Brain microvascular endothelial cell (primary cell): ENCODE data around the gene PTPN12.

Source experiments
- DNase-seq: peaks from one replicate; pipeline ENCODE4 v3.0.0-alpha.2; 2020
- H3K27ac ChIP-seq: fragments of 250-450 bp; sonication (Bioruptor Pico); 2 replicates; pipeline ENCODE4 v1.5.1; 2020; ENCODE audit warnings: mild to moderate bottlenecking, moderate library complexity
- H3K27me3 ChIP-seq: fragments of 250-450 bp; sonication (Bioruptor Pico); replicated peaks from 2 replicates; pipeline ENCODE4 v1.5.1; 2020; ENCODE audit warnings: mild to moderate bottlenecking
- H3K36me3 ChIP-seq: fragments of 250-450 bp; sonication (Bioruptor Pico); replicated peaks from 2 replicates; pipeline ENCODE4 v1.5.1; 2020; ENCODE audit warnings: mild to moderate bottlenecking
- H3K4me3 ChIP-seq: 2 replicates; pipeline ENCODE4 v1.5.1; 2011; ENCODE audit warnings: low read depth, mild to moderate bottlenecking, control low read depth, low read length, moderate library complexity
- CTCF ChIP-seq: IDR thresholded peaks from 2 replicates; pipeline ENCODE4 v1.5.1; 2011; ENCODE audit warnings: low read depth, mild to moderate bottlenecking, moderate library complexity, low read length, control low read depth, inconsistent platforms; ENCODE audit errors: missing control alignments
- in situ Hi-C: cut with HindIII; loops from 2 replicates; pipeline ENCODE4 v1.10.0; 2017; ENCODE audit warnings: low sequenced_read_pairs, low pct_ligation_motif_present

Gene PTPN12

GRCh38 chr7:77684030-77684429 is 146.9 kb downstream of the PTPN12 start:
- in situ Hi-C loops, result no loop called here
- peak; percentile 97 for DNase-seq
- Histone ChIP-seq H3K4me3 (no peak overlapping the region), H3K36me3 (no peaks in the 10 kb centered on the region), H3K27ac (peak overlapping the region; percentile 79), H3K27me3 (no peaks in the 10 kb centered on the region)
- no peak for TF ChIP-seq CTCF

GRCh38 chr7:77685233-77685632 is 148.1 kb downstream of the PTPN12 start:
- no peak for TF ChIP-seq CTCF
- no peak for DNase-seq
- Histone ChIP-seq H3K27ac (no peak overlapping the region), H3K36me3 (peaks cover 3% of the 10 kb centered on the region), H3K4me3 (no peak overlapping the region), H3K27me3 (no peaks in the 10 kb centered on the region)
- in situ Hi-C loops, result no loop called here

GRCh38 chr7:77687100-77687746 is 150.1 kb downstream of the PTPN12 start:
- in situ Hi-C loops, result no loop called here
- DNase-seq, result peak; percentile 13

GRCh38 chr7:77687747-77688144 is 150.7 kb downstream of the PTPN12 start:
- no peaks in the 10 kb centered on the region for H3K27me3 ChIP-seq
- no peak for DNase-seq
- in situ Hi-C loops, result no loop called here
- H3K27ac ChIP-seq, result no peak overlapping the region
- H3K4me3 ChIP-seq, result no peak overlapping the region
- H3K36me3 ChIP-seq, result peaks cover 3% of the 10 kb centered on the region
- TF ChIP-seq CTCF, result no peak

More at GRCh38 chr7:77687100-77687746, 150.1 kb downstream of the PTPN12 start:
- H3K4me3 ChIP-seq, result no peak overlapping the region
- no peaks in the 10 kb centered on the region for H3K27me3 ChIP-seq
- H3K36me3 ChIP-seq, result peaks cover 3% of the 10 kb centered on the region
- H3K27ac ChIP-seq, result no peak overlapping the region
- no peak for TF ChIP-seq CTCF
